ENCODE measurements around the gene IL22RA1. TPM values are rescaled to one million over a fixed set of nuclear protein-coding genes. Genes with fewer than 3 reads are reported as not detected.

IL22RA1 gene
- polyA plus RNA-seq, 2 donors: 10.3 to 11.7 TPM

DNA sequence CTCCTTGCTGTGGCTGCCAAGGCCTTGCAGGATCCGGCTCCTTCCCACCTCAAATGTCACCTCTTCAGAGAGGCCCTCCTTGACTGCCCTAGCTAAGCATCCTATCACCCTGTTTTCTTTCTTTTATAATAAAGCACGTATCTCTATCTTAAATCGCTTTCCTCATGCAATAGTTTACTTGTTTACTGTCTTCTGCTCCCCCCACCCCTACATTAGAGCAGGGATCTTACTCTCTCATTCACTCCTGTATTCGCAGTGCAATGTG is 67.4 kb downstream of the IL22RA1 start:
- H3K9me3 ChIP-seq (ENCODE audit: control insufficient read depth in 2 of 2, insufficient read depth in 1 of 2, low read depth in 1 of 2, low read length in 1 of 2): no peaks in the 10 kb centered on the region
- H3K27me3 ChIP-seq (ENCODE audit: control insufficient read depth in 1 of 2, insufficient read depth in 2 of 2, low read length in 2 of 2): no peaks in the 10 kb centered on the region
- H3K27ac ChIP-seq (ENCODE audit: low read depth in 2 of 2, low read length in 1 of 2): no peak overlapping the region
- no peaks in the 10 kb centered on the region for H3K4me1 ChIP-seq (ENCODE audit: control insufficient read depth in 2 of 2, insufficient read depth in 2 of 2, low read length in 1 of 2)
- no peak overlapping the region for H3K4me3 ChIP-seq (ENCODE audit: low read depth in 1 of 2, low read length in 2 of 2)
- 80 to 81% methylated on average over 4 of the region's 4 CpGs for WGBS, 2 donors
- no peaks in the 10 kb centered on the region for H3K36me3 ChIP-seq (ENCODE audit: control insufficient read depth in 2 of 2, insufficient read depth in 2 of 2, low read length in 1 of 2)

DNA sequence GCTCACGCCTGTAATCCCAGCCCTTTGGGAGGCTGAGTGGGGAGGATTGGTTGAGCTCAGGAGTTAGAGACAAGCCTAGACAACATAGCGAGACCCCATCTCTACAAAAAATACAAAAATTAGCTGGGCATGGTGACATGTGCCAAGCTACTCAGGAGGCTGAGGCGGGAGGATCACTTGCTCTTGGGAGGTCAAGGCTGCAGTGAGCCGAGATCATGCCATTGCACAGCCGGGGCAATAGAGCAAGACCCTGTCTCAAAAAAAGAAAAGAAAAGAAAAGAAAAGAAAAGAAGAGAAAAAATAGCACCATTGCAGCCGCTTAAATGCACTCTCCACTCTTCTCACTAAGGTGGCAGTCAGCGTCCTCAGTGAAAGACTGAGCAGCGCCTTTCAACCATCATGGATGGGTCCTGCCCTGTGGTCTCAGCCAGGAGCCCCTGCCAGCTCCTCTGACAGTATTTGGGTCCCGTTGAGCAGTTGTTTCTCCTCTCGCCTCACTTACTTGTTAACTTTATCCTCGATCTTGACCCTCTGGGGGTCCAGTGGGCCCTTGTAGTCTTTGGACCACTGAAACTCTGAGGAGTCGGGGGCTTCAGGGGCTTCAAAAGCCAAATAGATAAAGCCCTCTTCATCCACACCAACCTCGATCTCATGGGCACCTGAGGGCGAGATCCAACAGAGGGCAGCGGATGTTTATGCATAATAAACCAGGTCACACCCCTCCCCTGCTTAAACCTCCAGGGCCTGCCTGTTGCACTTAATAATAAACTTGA is 67.9 kb downstream of the IL22RA1 start:
- H3K36me3 ChIP-seq (ENCODE audit: control insufficient read depth in 2 of 2, insufficient read depth in 2 of 2, low read length in 1 of 2): no peaks in the 10 kb centered on the region

DNA sequence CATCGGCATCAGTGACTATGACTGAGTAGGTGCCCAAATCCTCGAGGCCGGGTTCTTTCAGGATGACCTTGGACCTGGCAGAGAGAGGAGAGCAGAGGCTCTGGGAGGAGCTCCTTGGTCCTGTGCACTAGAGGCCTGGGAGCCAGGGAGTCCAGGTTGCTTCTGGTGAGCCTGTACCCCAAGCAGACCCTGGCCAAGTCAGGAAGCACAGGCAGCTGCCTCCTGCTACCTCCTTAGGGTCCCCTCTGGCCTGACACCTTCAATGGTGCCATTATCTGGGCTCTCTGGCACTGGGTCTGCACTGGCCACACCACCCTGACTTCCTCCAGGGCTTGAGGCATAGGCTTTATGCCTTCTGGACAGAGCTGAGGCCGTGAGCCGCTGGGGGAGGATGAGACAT is 68.7 kb downstream of the IL22RA1 start:
- 84% methylated on average over 5 of the region's 5 CpGs for WGBS, 2 donors
- Histone ChIP-seq H3K9me3 (ENCODE audit: control insufficient read depth in 2 of 2, insufficient read depth in 1 of 2, low read depth in 1 of 2, low read length in 1 of 2) (no peaks in the 10 kb centered on the region), H3K4me1 (ENCODE audit: control insufficient read depth in 2 of 2, insufficient read depth in 2 of 2, low read length in 1 of 2) (no peaks in the 10 kb centered on the region), H3K27ac (ENCODE audit: low read depth in 2 of 2, low read length in 1 of 2) (no peak overlapping the region), H3K27me3 (ENCODE audit: control insufficient read depth in 1 of 2, insufficient read depth in 2 of 2, low read length in 2 of 2) (no peaks in the 10 kb centered on the region), H3K36me3 (ENCODE audit: control insufficient read depth in 2 of 2, insufficient read depth in 2 of 2, low read length in 1 of 2) (no peaks in the 10 kb centered on the region), H3K4me3 (ENCODE audit: low read depth in 1 of 2, low read length in 2 of 2) (no peak overlapping the region)

More for the DNA sequence above, 67.9 kb downstream of the IL22RA1 start:
- no peaks in the 10 kb centered on the region for H3K4me1 ChIP-seq (ENCODE audit: control insufficient read depth in 2 of 2, insufficient read depth in 2 of 2, low read length in 1 of 2)
- H3K27ac ChIP-seq (ENCODE audit: low read depth in 2 of 2, low read length in 1 of 2): no peak overlapping the region
- WGBS, 2 donors: 80 to 81% methylated on average over 15 of the region's 15 CpGs
- no peaks in the 10 kb centered on the region for H3K9me3 ChIP-seq (ENCODE audit: control insufficient read depth in 2 of 2, insufficient read depth in 1 of 2, low read depth in 1 of 2, low read length in 1 of 2)
- H3K27me3 ChIP-seq (ENCODE audit: control insufficient read depth in 1 of 2, insufficient read depth in 2 of 2, low read length in 2 of 2): no peaks in the 10 kb centered on the region
- H3K4me3 ChIP-seq (ENCODE audit: low read depth in 1 of 2, low read length in 2 of 2): no peak overlapping the region

DNA sequence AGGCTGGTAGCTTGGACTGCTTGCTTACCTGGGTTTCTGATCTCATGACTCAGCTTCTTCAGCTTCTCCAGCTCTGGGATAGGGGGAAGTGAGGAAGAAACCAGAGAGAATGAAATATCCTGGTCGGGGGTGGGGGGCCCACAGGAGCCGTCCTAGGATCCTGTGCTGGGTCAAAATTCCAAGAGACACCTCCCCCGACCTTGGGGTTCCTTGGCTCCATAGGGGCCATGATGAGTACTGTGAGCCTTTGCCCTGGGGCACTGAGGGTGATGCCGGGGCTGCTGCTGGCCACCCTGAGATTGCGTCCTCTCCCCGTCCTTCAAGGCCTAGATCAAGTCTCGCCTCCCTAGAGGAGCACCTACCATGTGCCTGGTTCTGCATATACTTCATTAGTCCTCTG is 71.0 kb downstream of the IL22RA1 start:
- Histone ChIP-seq H3K27me3 (ENCODE audit: control insufficient read depth in 1 of 2, insufficient read depth in 2 of 2, low read length in 2 of 2) (no peaks in the 10 kb centered on the region), H3K4me1 (ENCODE audit: control insufficient read depth in 2 of 2, insufficient read depth in 2 of 2, low read length in 1 of 2) (no peaks in the 10 kb centered on the region), H3K27ac (ENCODE audit: low read depth in 2 of 2, low read length in 1 of 2) (no peak overlapping the region), H3K9me3 (ENCODE audit: control insufficient read depth in 2 of 2, insufficient read depth in 1 of 2, low read depth in 1 of 2, low read length in 1 of 2) (no peaks in the 10 kb centered on the region), H3K4me3 (ENCODE audit: low read depth in 1 of 2, low read length in 2 of 2) (no peak overlapping the region), H3K36me3 (ENCODE audit: control insufficient read depth in 2 of 2, insufficient read depth in 2 of 2, low read length in 1 of 2) (no peaks in the 10 kb centered on the region)
- 88 to 89% methylated on average over 7 of the region's 7 CpGs for WGBS, 2 donors

DNA sequence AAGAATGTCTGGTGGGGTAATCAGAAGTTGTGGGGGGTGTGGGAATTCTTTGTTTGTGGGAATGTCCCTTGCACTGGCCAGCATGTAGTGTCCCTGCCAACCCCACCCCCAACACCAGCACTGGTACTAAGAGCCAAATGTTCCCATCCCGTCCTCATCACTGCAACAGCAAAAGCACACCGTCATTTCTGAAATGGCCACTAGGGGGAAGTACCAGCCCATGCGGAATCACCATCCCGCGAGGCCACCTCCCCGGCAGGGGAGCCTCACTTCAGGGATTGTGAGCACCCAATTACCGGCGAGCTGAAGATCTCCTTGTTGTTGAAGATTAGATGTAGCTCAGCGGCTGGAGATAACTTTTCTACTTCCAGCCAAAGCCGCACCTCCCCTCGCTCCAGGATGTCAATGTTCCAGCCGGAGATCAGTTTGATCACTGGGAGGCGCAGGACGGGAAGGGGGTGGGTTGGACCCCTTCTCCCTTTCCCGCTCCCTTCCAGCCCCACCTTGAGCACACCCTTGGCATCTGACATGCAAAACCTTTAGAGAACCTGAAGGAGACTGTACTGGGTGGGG is 72.0 kb downstream of the IL22RA1 start:
- WGBS, 2 donors: 14 to 17% methylated on average over 15 of the region's 15 CpGs
- no peaks in the 10 kb centered on the region for H3K4me1 ChIP-seq (ENCODE audit: control insufficient read depth in 2 of 2, insufficient read depth in 2 of 2, low read length in 1 of 2)
- no peak overlapping the region for H3K27ac ChIP-seq (ENCODE audit: low read depth in 2 of 2, low read length in 1 of 2)
- no peaks in the 10 kb centered on the region for H3K36me3 ChIP-seq (ENCODE audit: control insufficient read depth in 2 of 2, insufficient read depth in 2 of 2, low read length in 1 of 2)
- no peak overlapping the region for H3K4me3 ChIP-seq (ENCODE audit: low read depth in 1 of 2, low read length in 2 of 2)
- H3K9me3 ChIP-seq (ENCODE audit: control insufficient read depth in 2 of 2, insufficient read depth in 1 of 2, low read depth in 1 of 2, low read length in 1 of 2): no peaks in the 10 kb centered on the region
- H3K27me3 ChIP-seq (ENCODE audit: control insufficient read depth in 1 of 2, insufficient read depth in 2 of 2, low read length in 2 of 2): no peaks in the 10 kb centered on the region

DNA sequence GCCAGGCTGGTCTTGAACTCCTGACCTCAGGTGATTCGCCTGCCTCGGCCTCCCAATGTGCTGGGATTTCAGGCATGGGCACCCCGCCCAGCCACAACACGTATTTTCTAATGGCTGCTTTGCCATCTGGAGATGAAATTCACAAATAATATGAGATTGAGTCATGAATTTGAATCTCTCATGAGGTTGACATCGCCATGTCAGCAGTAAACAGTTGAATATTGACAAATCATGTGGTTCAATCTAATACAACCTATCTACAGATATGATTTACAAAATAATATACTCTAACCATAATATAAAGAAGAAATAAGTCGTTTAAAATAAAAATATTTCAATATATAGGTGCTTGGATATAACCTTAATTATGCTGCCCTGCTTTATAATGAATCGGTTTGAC is 73.1 kb downstream of the IL22RA1 start:
- Histone ChIP-seq H3K4me3 (ENCODE audit: low read depth in 1 of 2, low read length in 2 of 2) (no peak overlapping the region), H3K4me1 (ENCODE audit: control insufficient read depth in 2 of 2, insufficient read depth in 2 of 2, low read length in 1 of 2) (no peaks in the 10 kb centered on the region), H3K36me3 (ENCODE audit: control insufficient read depth in 2 of 2, insufficient read depth in 2 of 2, low read length in 1 of 2) (no peaks in the 10 kb centered on the region), H3K27me3 (ENCODE audit: control insufficient read depth in 1 of 2, insufficient read depth in 2 of 2, low read length in 2 of 2) (no peaks in the 10 kb centered on the region), H3K9me3 (ENCODE audit: control insufficient read depth in 2 of 2, insufficient read depth in 1 of 2, low read depth in 1 of 2, low read length in 1 of 2) (no peaks in the 10 kb centered on the region), H3K27ac (ENCODE audit: low read depth in 2 of 2, low read length in 1 of 2) (no peak overlapping the region)
- 64 to 70% methylated on average over 7 of the region's 7 CpGs for WGBS, 2 donors

Other genes starting within 250 kb of the IL22RA1 start
- under 1 TPM; 0.01 to 0.02 TPM for gene CNR2, start 229.8 kb downstream of the IL22RA1 start, polyA plus RNA-seq
- 10 to 100 TPM; 54.2 to 69.1 TPM for gene PNRC2, start 183.3 kb downstream of the IL22RA1 start, polyA plus RNA-seq
- 10 to 100 TPM; 42.3 to 57.9 TPM for gene SRSF10, start 162.8 kb downstream of the IL22RA1 start, polyA plus RNA-seq
- gene MYOM3, start 31.0 kb downstream of the IL22RA1 start, polyA plus RNA-seq: under 1 TPM; 0.27 to 0.37 TPM
- 1 to 10 TPM; 2.2 to 2.9 TPM for gene IFNLR1, start 44.1 kb upstream of the IL22RA1 start, polyA plus RNA-seq
- gene GRHL3, start 176.2 kb upstream of the IL22RA1 start, polyA plus RNA-seq: 100 to 1,000 TPM in 1 of 2 donors, 10 to 100 TPM in 1; 59.0 to 115 TPM